Large intestine (tissue), 3 donors: Measurements from ENCODE around the gene TM4SF20. TPM values are rescaled to one million over a fixed set of nuclear protein-coding genes. Genes with fewer than 3 reads are reported as not detected.
A peak's percentile ranks its signal among the peaks of the same experiment; 100 is the strongest.
"Not testable (repeated sequence)": the region's sequence is repeated elsewhere in the genome, so short reads cannot be mapped to it uniquely, and the experiment has no call there.

Source experiments
- DNase-seq, 2 donors: peaks; one replicate each; pipeline versions ENCODE4 v3.0.0 to v3.0.0-alpha.2; 2013
- H3K27ac ChIP-seq: one replicate; pipeline ENCODE4 v1.5.1; 2013; ENCODE audit warnings: low read length
- H3K27me3 ChIP-seq: 2 replicates; pipeline ENCODE4 v1.6.1; 2013; ENCODE audit warnings: low read length; ENCODE audit not compliant: control insufficient read depth, insufficient read depth
- H3K36me3 ChIP-seq: 2 replicates; pipeline ENCODE4 v1.6.1; 2013; ENCODE audit warnings: low read length; ENCODE audit not compliant: control insufficient read depth, insufficient read depth
- H3K4me1 ChIP-seq: one replicate; pipeline ENCODE4 v1.6.1; 2013; ENCODE audit warnings: low read length; ENCODE audit not compliant: control insufficient read depth, insufficient read depth
- H3K4me3 ChIP-seq: one replicate; pipeline ENCODE4 v1.5.1; 2013; ENCODE audit warnings: low read length
- H3K9me3 ChIP-seq: one replicate; pipeline ENCODE4 v1.6.1; 2013; ENCODE audit warnings: mild to moderate bottlenecking, low read depth, low read length, moderate library complexity; ENCODE audit not compliant: control insufficient read depth
- WGBS: methylation state at CpG from one replicate; pipeline ENCODE4 v1.1.5; 2013; ENCODE audit warnings: low lambda C conversion rate; ENCODE audit not compliant: insufficient coverage; 5-methylcytosine and 5-hydroxymethylcytosine counted together
- polyA plus RNA-seq: library from polyadenylated mRNA; unstranded; fragments of 120-200 nt; gene quantifications from one replicate; pipeline ENCODE4 v1.2.1, GENCODE V29; 2013

TM4SF20 gene
- polyA plus RNA-seq, 1 donor, result 171 TPM

DNA sequence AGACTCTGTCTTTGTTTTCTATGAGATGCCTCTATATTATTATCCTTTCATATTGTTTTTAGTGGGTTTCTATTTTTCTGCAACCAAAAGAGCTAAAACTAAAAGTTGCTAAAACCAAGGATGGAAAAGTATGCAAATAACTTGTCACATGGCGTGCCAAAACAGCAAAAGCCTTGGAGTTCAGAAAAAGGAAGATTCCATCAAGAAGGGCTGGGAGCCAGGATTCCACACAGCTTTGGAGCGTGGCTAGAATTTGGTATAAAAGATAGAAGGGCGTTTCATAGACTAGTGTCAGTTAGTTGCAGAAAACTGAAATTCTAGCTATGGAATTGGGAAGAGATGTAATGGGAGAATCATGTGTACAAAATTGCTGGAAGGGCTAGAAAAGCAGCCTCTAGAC lies 4.6 kb upstream of the TM4SF20 start:
- Histone ChIP-seq H3K4me3 (no peak overlapping the region), H3K27ac (no peak overlapping the region), H3K36me3 (no peaks in the 10 kb centered on the region), H3K27me3 (no peaks in the 10 kb centered on the region), H3K4me1 (peaks cover 27% of the 10 kb centered on the region), H3K9me3 (no peaks in the 10 kb centered on the region)
- no peak for DNase-seq
- WGBS, result no CpG with 5 or more reads among the region's 3 CpGs

DNA sequence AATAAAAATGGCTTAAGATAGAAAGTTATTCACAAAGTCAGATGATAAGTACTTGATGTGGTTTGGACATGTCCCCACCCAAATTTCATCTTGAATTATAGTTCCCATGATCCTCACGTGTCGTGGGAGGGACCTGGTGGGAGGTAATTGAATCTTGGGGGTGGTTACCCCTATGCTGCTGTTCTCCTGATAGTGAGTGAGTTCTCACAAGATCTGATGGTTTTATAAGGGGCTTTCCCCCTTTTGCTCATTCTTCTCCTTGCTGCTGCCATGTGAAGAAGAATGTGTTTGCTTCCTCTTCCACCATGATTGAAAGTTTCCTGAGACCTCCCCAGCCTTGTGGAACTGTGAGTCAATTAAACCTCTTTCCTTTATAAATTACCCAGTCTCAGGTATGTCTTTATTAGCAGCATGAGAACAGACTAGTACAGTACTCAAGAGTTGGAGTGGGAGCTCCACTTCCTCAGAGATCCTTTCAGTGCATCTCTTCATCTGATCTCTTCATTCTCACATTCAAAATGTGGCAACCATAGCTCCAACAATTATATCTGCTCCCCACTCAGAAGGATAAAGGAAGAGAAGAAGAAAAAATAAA lies 3.2 kb upstream of the TM4SF20 start:
- H3K27ac ChIP-seq, H3K36me3 ChIP-seq, DNase-seq, H3K4me3 ChIP-seq, H3K9me3 ChIP-seq, H3K27me3 ChIP-seq: not testable (repeated sequence)
- peaks cover 31% of the 10 kb centered on the region for H3K4me1 ChIP-seq
- WGBS, result no CpG with 5 or more reads among the region's 2 CpGs

DNA sequence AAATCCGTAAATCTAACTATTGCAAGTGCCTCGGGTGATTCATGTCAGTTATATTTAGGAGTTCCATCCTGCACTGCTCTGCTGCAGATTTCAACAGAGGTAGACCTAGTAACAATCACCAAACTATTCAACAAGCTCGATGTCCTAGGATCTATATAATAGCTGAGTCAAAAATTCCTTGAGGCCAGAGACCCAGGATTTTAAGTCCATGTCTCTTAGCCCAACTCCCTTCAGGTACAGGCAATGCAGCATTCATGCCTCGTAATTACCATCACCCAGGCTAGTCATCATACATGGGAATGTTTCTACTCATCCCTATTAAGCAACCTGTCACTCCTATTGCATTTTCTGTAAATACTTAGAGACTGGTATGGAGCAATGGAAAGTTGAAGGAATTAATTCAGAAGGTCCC lies 729 bp downstream of the TM4SF20 start:
- no CpG with 5 or more reads among the region's 4 CpGs for WGBS
- Histone ChIP-seq H3K27ac (peak overlapping the region; percentile 62), H3K4me3 (peak overlapping the region; percentile 50)

DNA sequence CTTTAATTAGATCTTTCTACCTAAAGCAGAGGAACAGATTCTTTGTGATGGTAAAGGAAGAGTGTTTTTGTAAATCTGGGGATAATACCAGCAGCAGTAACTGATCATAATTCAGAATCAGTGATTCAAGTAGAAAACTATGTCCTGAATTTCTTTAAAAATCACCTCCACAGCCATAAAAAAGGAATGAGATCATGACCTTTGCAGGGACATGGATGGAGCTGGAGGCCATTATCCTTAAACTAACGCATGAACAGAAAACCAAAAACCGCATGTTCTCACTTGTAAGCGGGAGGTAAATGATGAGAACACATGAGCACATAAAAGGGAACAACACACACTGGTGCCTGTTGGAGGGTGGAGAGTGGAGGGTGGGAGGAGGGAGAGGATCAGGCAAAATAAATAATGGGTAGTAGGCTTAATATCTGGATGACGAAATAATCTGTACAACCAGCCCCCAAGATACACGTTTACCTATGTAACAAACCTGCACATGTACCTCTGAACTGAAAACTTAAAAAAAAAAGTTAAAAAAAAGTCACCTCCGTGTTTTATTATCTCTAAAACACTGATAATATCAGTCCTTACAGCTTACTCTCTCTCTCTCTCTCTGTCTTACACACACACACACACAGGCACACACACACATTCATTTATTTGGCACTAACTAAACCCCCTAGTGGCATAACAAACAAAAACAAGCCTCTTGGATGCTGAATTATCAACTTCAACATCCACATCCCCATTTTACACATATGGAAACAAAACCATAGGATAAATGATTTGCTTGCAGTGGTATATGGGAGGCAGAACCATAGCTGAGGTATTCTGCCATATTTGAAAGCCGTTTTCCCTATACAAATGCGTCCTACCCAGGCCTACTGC lies 1.4 kb downstream of the TM4SF20 start:
- H3K9me3 ChIP-seq, result no peaks in the 10 kb centered on the region

More for the DNA sequence above, 729 bp downstream of the TM4SF20 start:
- Histone ChIP-seq H3K27me3 (no peaks in the 10 kb centered on the region), H3K9me3 (no peaks in the 10 kb centered on the region), H3K4me1 (peaks cover 19% of the 10 kb centered on the region), H3K36me3 (no peaks in the 10 kb centered on the region)
- DNase-seq, result peak in 1 of 2 donors; percentile 41

DNA sequence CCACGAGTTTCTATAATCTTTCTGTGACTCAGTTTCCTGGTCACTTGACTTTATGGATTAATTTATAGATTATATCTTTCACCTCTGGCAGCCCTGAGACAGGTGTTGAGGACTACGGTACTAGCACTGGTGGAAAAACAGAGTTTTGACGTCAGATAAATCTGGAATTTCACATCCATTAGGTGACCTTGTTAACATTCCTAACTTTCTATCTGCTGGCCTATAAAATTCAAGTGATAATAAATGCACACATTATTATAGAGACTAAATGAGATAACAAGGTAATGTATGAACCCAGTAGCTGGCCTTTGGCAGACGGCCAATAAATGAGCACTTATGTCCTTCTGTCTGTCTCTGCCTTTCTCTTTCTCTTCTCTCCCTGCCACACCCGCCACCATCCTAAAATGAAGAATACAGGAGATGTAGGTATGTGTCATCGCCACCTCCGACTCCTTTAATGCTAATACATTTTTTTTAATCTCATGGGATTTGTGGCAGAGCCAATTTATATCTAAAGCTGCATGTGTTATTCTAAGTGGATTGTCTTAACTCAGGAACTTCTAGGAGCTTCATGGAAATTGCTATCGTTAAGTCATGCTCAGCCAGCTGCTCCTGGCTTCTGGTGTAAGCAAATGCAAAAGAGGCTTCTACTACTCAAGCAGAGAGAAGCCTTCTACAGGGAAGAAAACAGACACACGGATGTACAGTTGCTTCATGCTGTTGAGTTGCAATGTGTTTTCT lies 2.3 kb downstream of the TM4SF20 start:
- 20% methylated on average over 1 of the region's 9 CpGs for WGBS
- DNase-seq, result peak; percentile 53 to 81
- Histone ChIP-seq H3K4me3 (peak overlapping the region; percentile 50), H3K27me3 (no peaks in the 10 kb centered on the region), H3K4me1 (peaks cover 18% of the 10 kb centered on the region), H3K9me3 (no peaks in the 10 kb centered on the region), H3K27ac (peak overlapping the region; percentile 62), H3K36me3 (no peaks in the 10 kb centered on the region)

More for the DNA sequence above, 1.4 kb downstream of the TM4SF20 start:
- Histone ChIP-seq H3K4me3 (peak overlapping the region; percentile 50), H3K36me3 (no peaks in the 10 kb centered on the region), H3K4me1 (peaks cover 18% of the 10 kb centered on the region), H3K27ac (peak overlapping the region; percentile 62), H3K27me3 (no peaks in the 10 kb centered on the region)
- DNase-seq, result peak in 1 of 2 donors; percentile 23
- 55% methylated on average over 4 of the region's 8 CpGs for WGBS

DNA sequence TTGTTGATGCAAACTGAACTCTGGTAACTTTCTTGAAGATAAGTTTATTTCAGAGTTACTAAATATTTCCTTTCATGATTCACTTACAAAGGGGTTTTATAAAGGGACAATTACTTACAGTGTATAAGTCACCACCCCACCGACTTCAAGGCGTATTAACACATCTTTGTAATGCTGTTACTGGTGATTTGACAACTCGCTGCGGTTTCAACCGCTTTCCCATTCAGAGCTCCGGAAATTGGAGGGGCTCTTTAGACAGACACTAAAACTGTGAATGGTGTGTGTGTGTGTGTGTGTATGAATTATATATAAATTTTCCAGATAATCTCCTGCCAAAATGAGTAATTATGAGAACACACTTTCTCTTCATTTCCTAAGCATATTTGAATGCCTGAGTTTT lies 4.9 kb downstream of the TM4SF20 start:
- Histone ChIP-seq H3K4me1 (peaks cover 10% of the 10 kb centered on the region), H3K36me3 (peaks cover 9% of the 10 kb centered on the region), H3K9me3 (no peaks in the 10 kb centered on the region), H3K27ac (no peak overlapping the region), H3K27me3 (no peaks in the 10 kb centered on the region), H3K4me3 (no peak overlapping the region)
- no peak for DNase-seq
- WGBS, result no CpG with 5 or more reads among the region's 6 CpGs

DNA sequence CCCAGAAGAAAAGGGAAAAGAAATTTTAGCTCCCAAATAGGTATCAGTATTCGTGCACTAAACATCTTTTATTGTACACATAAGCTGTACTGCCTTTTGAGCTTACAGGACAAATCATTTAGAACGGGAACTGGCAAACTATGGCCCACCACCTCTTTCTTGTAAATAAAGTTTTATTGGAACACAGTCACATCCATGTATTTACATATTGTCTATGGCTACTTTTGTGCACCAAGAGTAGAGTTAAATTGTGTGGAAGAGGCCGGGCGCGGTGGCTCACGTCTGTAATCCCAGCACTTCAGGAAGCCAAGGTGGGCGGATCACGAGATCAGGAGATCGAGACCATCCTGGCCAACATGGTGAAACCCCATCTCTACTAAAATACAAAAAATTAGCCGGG lies 5.7 kb downstream of the TM4SF20 start:
- WGBS, result no CpG with 5 or more reads among the region's 10 CpGs
- H3K4me1 ChIP-seq, result peaks cover 10% of the 10 kb centered on the region
- H3K9me3 ChIP-seq, result no peaks in the 10 kb centered on the region
- no peaks in the 10 kb centered on the region for H3K27me3 ChIP-seq
- H3K4me3 ChIP-seq, result no peak overlapping the region
- peaks cover 9% of the 10 kb centered on the region for H3K36me3 ChIP-seq
- no peak overlapping the region for H3K27ac ChIP-seq
- no peak for DNase-seq

DNA sequence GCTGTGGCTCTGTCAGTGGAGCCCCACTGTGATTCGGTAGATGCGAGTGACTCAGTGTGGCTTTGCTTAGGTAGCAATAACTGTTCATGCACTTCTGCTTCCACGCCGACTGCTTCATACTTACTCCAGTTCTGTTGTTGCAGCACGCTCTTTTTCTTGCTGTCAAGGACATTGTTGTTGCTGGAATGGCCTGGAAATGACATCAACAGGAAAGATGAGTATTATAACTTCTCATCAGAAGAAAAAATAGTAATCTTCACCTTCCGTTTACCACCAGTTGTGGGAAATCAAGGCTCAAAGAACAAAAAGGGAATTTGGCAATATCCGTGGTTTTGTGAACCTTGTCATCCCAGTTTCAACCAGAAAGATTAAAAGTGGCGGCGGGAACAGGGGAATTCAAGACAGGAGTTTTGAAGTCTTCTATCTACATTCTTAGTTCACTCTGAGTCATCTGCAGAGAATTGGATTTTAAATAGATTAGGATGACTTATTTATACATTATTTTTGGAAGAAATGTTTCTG lies 8.3 kb downstream of the TM4SF20 start:
- 40% methylated on average over 1 of the region's 9 CpGs for WGBS
- Histone ChIP-seq H3K36me3 (peaks cover 10% of the 10 kb centered on the region), H3K9me3 (no peaks in the 10 kb centered on the region), H3K4me1 (no peaks in the 10 kb centered on the region), H3K27me3 (no peaks in the 10 kb centered on the region), H3K27ac (no peak overlapping the region), H3K4me3 (no peak overlapping the region)
- DNase-seq, result no peak

DNA sequence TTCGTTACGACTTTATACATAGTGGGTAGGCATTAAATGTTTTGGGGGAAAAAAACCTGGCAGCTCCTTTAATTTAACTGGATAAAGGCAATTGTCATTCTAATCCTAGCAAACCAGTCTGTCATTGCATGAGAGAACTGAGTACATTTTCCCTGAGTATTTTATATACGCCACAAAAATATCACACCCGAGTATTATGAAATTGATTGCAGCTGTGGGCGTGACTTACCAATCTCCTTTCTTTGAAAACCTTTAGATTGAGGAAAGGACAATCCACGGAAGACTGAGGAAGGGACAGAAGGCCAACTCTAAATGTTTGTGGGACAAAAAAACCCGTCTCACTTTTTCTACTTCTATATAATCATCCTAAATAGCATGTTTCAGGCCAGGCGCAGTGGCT lies 9.0 kb downstream of the TM4SF20 start:
- Histone ChIP-seq H3K4me1 (no peaks in the 10 kb centered on the region), H3K27me3 (no peaks in the 10 kb centered on the region), H3K36me3 (peaks cover 11% of the 10 kb centered on the region), H3K9me3 (no peaks in the 10 kb centered on the region), H3K27ac (no peak overlapping the region), H3K4me3 (no peak overlapping the region)
- WGBS, result no CpG with 5 or more reads among the region's 8 CpGs
- no peak for DNase-seq

DNA sequence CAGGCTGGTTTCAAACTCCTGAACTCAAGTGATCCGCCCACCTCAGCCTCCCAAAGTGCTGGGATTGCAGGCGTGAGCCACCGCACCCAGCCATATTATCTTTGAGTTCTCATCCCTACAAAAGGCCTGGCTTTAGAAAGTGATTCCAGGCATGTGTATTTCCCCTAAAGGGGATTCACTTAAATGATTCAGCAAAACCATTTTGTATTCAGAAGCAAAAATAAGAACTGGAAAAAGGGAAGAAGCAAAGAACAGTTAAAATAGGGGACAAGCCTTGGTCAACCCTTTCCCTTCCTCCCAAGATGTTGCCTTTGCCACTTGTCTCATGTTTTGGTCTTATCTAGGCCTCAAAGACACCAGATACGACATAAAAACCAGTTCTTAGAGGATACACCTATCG lies 10.5 kb downstream of the TM4SF20 start:
- peaks cover 14% of the 10 kb centered on the region for H3K36me3 ChIP-seq
- no peaks in the 10 kb centered on the region for H3K27me3 ChIP-seq
- DNase-seq, result no peak
- no peaks in the 10 kb centered on the region for H3K9me3 ChIP-seq
- no peaks in the 10 kb centered on the region for H3K4me1 ChIP-seq
- no CpG with 5 or more reads among the region's 5 CpGs for WGBS
- no peak overlapping the region for H3K27ac ChIP-seq
- H3K4me3 ChIP-seq, result no peak overlapping the region
